Measurements from ENCODE around the gene COL27A1. TPM values are rescaled to one million over a fixed set of nuclear protein-coding genes. Genes with fewer than 3 reads are reported as not detected.

The COL27A1 gene
- total and polyA plus RNA-seq, 2 experiments from 2014 or later = 10.5 to 18.0 TPM

- peaks cover 27% of the 10 kb centered on the region for H3K36me3 Mint-ChIP-seq (ENCODE audit: low read depth)
- ATAC-seq = no peak
Measured at GRCh38 chr9:114300153-114300845, 145.0 kb downstream of the COL27A1 start.

More at GRCh38 chr9:114300153-114300845, 145.0 kb downstream of the COL27A1 start:
- Histone ChIP-seq H4K20me1 (replicated peaks; ENCODE audit: insufficient read depth) (no peaks in the 10 kb centered on the region), H3F3A (replicated peaks; ENCODE audit: low read depth) (peaks cover 2% of the 10 kb centered on the region; the same call in 1 of the 2 replicates), H3K9me2 (ENCODE audit: insufficient read depth) (no peaks in the 10 kb centered on the region), H3K4me1 (ENCODE audit: insufficient read depth) (no peaks in the 10 kb centered on the region), H3K27me3 (ENCODE audit: insufficient read depth) (no peaks in the 10 kb centered on the region), H3K4me2 (no peak overlapping the region), H2AFZ (no peak overlapping the region), H3K4me3 (no peak overlapping the region), H3K79me2 (replicated peaks; ENCODE audit: insufficient read depth) (no peaks in the 10 kb centered on the region), H3K36me3 (ENCODE audit: insufficient read depth) (peaks cover 9% of the 10 kb centered on the region), H3K27ac (ENCODE audit: low read depth) (no peak overlapping the region)
- TF ChIP-seq JUNB (IDR thresholded peaks at IDR 0.05; ENCODE audit: unreplicated experiment) (no peak), ZNF114 (CRISPR knock-in tag; IDR thresholded peaks at IDR 0.05) (no peak), CTCF (conservative IDR thresholded peaks at IDR 0.05; ENCODE audit: low read depth in 2 of 2) (no peak), ZNF331 (CRISPR knock-in tag; IDR thresholded peaks at IDR 0.05; ENCODE audit: low read depth) (no peak), CREB1 (CRISPR knock-in tag; IDR thresholded peaks at IDR 0.05; ENCODE audit: low read depth) (no peak), STAT1 (IDR thresholded peaks at IDR 0.05; ENCODE audit: unreplicated experiment) (no peak), NANOG (IDR thresholded peaks at IDR 0.05; ENCODE audit: borderline replicate concordance) (no peak), ZNF462 (CRISPR knock-in tag; IDR thresholded peaks at IDR 0.05) (no peak), POLR2AphosphoS5 (IDR thresholded peaks at IDR 0.05; ENCODE audit: low read depth) (no peak), REST (IDR thresholded peaks at IDR 0.05; ENCODE audit: unreplicated experiment) (no peak), EZH2phosphoT487 (IDR thresholded peaks at IDR 0.05; ENCODE audit: unreplicated experiment) (no peak), EZH2 (IDR thresholded peaks at IDR 0.05; ENCODE audit: low read depth, unreplicated experiment) (no peak), ETS1 (IDR thresholded peaks at IDR 0.05) (no peak)
- Mint-ChIP-seq H3K4me3 (no peak overlapping the region), H3K27ac (no peak overlapping the region), H3K9me3 (peaks cover 9% of the 10 kb centered on the region; the same call in 2 of the 3 replicates), H3K27me3 (ENCODE audit: insufficient read depth, low read depth, poor library complexity) (peaks cover 5% of the 10 kb centered on the region), H3K4me1 (no peaks in the 10 kb centered on the region)
- DNase-seq (ENCODE audit: low spot score) = no peak

Data from GM23338 (cell line).